ENCODE measurements around the gene COPZ1. TPM values are rescaled to one million over a fixed set of nuclear protein-coding genes. Genes with fewer than 3 reads are reported as not detected.

Gene COPZ1
- total RNA-seq, 1 donor from 2014 or later: 191 TPM

GRCh38 chr12:54358191-54358944, 33.4 kb downstream of the COPZ1 start:
- DNase-seq (ENCODE audit: low read depth): no peak

- peak; percentile 99 for DNase-seq (ENCODE audit: low read depth)
These were observed 34.2 kb downstream of the COPZ1 start for GRCh38 chr12:54358945-54359761.

GRCh38 chr12:54359762-54360351, 34.9 kb downstream of the COPZ1 start:
- DNase-seq (ENCODE audit: low read depth): no peak

DNA sequence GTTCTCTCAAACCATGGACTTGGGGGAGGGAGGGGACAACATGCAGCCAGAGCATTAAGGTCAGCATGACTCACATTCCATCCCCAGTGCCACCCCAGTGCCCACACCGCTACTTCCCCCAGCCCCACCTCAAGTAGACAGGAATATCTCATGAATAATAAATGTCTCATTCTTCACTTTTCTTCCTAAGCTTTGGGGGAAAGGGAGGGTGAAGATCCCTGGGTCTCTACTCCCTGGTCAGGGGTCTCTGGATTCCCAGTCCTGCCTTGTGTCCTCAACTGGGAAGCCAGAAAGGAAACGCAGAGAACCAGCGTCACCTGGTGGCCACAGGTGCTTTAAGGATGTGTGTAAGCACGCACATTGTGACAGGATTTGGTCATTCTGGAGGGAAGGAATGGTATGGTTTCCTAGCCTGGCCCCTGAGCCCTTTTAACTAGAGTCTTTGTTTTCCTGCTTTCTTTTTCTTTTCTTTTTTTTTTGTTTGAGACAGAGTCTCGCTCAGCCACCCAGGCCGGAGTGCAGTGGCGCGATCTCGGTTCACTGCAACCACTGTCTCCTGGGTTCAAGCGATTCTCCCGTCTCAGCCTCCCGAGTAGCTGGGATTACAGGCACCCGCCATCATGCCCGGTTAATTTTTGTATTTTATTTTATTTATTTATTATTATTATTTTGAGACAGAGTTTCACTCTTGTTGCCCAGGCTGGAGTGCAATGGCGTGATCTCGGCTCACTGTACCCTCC, 36.0 kb downstream of the COPZ1 start:
- DNase-seq (ENCODE audit: low read depth): peak; percentile 78

DNA sequence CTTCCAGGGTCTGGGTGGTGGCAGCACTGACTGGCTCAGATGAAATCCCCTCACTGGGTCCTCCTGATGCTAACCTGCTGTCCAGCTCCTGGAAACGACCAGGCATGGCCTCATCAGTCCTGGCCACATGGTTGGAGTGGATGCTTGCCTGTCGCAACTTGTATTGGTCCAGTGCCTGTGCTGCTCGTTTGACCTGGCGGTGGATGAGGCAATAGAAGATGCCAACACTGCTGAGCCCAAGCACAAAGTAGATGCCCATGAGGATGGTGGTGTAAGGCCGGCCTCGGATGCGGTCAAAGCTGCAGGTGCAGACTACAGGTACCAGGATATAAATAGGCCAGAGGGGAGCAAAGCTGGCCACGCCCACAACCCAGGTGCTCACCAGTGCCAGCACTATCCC, 38.1 kb downstream of the COPZ1 start:
- DNase-seq (ENCODE audit: low read depth): no peak

- no peak for DNase-seq (ENCODE audit: low read depth)
These were observed 38.7 kb downstream of the COPZ1 start for GRCh38 chr12:54363618-54364017.

DNA sequence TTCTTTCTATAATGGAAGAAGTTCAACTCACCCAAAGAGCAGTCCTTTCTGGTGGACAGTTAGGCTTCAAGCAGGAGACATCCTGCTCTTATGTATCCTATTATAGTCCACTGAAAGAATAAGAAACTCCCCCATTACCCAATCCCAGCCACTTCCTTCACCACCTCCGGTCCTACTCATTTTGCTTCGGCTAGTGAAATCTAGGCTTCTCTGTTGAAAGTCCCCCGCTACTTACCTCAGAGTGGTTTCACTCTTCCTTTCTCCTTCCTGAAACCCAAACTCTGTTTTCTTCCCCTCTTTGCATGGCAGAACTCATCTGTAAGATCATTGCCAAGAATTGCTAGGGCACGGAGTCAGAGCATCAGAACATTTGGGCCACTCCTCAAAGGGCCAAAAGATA, 39.5 kb downstream of the COPZ1 start, which contains the start of gene GPR84:
GPR84 (minus strand) TSS at position 74 of the 400 bp plus-strand sequence. CDS start 635 bp downstream, outside the sequence.
- DNase-seq (ENCODE audit: low read depth): no peak

DNA sequence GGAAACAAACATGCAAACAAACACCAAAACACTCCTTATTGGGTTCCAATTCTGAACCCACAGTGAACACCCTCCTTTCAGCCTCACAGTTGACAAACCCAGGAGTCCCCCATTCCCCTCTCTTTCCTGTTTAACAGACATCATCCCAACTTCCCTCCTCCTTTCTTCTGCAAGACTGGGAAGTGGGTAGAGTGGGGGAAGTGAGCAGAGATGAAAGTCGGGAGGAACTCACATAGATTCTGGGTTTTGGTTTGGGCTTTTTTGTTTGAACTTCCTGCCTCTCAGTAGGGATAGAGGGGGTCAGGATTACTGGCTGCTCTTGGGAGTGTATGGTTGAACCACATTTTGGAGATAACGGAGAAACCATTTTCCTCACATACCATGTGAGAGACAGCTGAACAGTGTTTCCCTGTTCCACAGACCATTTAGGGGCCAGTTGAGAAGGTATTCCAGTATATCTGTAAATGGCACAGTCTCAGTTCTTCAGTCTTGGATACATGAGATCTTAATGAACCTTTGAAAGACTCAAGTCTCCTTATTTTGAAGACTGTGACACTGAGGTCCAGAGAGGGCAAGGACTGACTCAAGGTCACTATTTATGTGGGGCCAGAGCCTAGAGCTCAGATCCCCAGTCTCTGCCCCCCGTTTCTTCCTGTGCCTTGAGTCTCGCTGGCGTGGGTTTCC, 43.2 kb downstream of the COPZ1 start:
- no peak for DNase-seq (ENCODE audit: low read depth)

- peak; percentile 73 for DNase-seq (ENCODE audit: low read depth)
These were observed 44.0 kb downstream of the COPZ1 start for GRCh38 chr12:54368709-54369596.

DNA sequence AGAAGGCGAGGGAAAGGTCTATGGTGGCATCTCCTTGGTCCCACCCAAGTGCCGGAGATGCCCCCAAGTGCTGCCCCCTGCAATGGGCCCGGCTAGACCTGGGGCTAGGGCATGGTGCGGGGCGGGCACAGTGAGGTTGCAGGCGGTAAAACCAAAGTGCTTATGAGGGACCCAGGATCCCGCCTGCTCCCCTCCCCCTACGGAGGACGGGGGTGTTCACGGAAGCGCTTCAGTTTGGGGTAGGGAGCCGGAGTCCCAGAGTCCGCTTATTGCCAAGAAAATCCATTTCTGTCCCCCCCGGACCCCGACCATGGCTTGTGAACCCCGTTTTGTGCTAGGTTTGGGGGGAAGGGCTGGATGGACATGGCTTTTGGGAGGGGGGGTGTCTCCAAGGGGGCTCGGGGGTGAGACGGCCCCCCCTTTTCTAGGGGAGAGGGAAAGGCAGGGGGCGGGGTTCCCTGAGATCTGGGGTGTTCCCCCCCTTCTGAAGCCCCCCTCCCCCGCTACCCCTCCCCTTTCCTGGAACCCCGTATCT, 44.7 kb downstream of the COPZ1 start:
- no peak for DNase-seq (ENCODE audit: low read depth)

DNA sequence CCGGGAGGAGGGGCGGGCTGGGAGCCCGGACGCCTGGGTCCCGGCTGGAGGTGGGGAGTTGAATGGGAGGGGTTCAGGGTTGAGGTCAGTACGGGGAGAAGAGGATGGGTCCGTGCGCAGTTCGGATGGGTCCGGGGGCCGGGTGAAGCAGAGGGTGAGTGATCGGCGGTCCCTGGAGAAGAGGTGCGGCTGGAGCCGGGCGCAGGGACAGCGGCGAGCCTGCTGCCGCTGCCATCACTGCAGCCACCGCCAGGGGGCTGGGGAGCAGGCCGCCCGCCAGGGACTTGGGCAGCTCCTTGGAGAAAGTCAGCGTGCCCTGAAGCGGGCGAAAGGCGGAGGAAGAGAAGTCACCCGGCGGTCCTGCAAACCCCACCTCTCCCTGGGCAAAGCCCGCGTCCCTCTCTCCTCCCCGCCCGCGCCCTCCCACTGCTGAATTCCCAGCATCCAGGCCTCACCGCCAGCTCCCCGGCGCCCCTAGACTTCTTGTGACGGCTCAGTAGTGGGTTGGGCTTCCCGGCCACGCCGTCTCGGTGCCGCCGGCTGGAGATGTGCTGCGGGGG, 45.3 kb downstream of the COPZ1 start:
- peak; percentile 64 for DNase-seq (ENCODE audit: low read depth)

GRCh38 chr12:54371328-54372112, 46.6 kb downstream of the COPZ1 start:
- DNase-seq (ENCODE audit: low read depth): peak; percentile 66

DNA sequence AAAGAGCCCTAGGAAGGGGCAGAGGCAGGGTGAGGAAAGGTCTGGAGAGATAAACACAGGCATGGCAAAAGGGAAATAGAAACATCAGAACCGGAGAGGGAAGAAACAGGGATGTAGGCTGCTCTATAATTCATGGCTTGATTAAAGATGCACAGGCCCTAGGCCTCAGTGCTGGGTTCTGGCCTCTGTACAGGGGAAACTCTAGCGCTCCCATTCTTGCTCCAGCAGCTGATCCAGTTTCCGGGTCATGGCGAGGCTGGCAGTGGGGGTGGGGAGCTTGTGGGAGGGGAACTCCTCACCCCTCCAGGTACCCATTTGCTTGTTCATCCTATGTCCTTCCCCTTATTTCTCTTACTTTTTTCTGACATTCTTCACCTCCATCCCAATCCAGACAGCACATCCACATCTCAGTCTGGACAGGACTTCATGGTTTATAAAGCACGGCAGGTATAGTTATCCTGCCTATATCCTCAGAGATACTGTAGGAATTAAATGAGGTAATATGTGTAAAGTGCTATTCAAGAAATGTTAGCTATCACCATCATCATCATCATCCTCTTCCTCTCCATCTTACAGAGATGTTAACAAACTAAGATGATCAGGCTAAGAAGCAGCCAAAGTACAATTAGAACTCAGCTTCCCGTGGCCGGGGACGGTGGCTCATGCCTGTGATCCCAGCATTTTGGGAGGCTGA, 47.3 kb downstream of the COPZ1 start:
- no peak for DNase-seq (ENCODE audit: low read depth)

GRCh38 chr12:54373649-54374561, 49.0 kb downstream of the COPZ1 start:
- no peak for DNase-seq (ENCODE audit: low read depth)

DNA sequence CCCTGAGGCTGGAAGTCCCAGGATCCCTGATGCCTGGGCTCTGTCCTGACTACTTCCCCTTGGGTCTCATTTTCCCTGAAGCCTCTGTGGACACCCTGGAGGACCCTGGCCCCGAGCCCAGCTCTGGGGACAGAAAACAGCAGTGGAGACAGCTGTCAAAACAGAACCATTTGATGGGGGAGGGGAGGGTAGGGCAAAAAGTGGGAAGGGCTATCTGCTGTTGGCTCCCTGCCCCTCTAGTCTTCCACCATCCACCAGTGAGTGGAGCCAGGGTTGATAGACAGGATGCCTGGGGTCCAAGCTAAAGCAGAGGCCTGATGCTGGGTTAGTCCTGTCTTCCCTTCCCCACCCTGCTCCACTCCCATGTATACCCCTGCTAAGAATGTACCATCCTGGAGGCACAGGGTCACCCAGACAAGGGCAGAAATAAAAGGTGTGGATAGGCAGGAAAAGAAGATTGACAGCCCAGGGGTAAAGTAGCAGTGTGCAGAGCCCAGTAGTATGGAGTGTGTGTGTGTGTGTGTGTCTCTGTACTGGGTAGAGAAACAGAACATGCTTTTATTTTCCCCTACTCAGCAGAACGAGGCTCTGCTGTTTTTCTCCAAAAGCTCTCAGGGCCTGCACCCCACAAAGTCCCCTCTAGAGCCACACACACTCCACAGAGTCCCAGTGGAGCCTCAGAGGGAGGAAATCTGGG, 49.8 kb downstream of the COPZ1 start:
- no peak for DNase-seq (ENCODE audit: low read depth)

- no peak for DNase-seq (ENCODE audit: low read depth)
These were observed 50.3 kb downstream of the COPZ1 start for GRCh38 chr12:54375259-54375579.

- DNase-seq (ENCODE audit: low read depth): no peak
These were observed 51.7 kb downstream of the COPZ1 start for GRCh38 chr12:54376596-54376995.

All from renal cortical epithelial cell (primary cell).